Left ventricle myocardium inferior (tissue), 1 donor: ENCODE data around the gene PLAC1. TPM values are rescaled to one million over a fixed set of nuclear protein-coding genes. Genes with fewer than 3 reads are reported as not detected.

Source experiments
- DNase-seq: peaks from one replicate; pipeline ENCODE4 v3.0.0-alpha.2; 2020
- H3K27ac ChIP-seq: fragments of 200-600 bp; replicated peaks from 2 replicates; pipeline ENCODE4 v1.8.0; 2021
- H3K27me3 ChIP-seq: fragments of 200-600 bp; 2 replicates; pipeline ENCODE4 v1.8.0; 2021; ENCODE audit warnings: low read depth
- H3K36me3 ChIP-seq: fragments of 200-600 bp; 2 replicates; pipeline ENCODE4 v1.8.0; 2021
- H3K4me1 ChIP-seq: fragments of 200-600 bp; 2 replicates; pipeline ENCODE4 v1.8.0; 2021
- H3K4me3 ChIP-seq: fragments of 200-600 bp; 2 replicates; pipeline ENCODE4 v1.8.0; 2021; ENCODE audit warnings: mild to moderate bottlenecking, moderate library complexity
- H3K9me3 ChIP-seq: fragments of 200-600 bp; replicated peaks from 2 replicates; pipeline ENCODE4 v1.8.0; 2021
- intact Hi-C: fragments of 100-400 bp; cut with micrococcal nuclease; formaldehyde crosslinking; loops from one replicate; pipeline ENCODE4 v1.11.0; 2022
- total RNA-seq: library from RNA; stranded (reverse); fragmentation: NEBNext Ultra II Directional; extraction: Animal tissue kit (Norgen Biotek cat#: 25700); gene quantifications from one replicate; pipeline ENCODE4 v1.2.1, GENCODE V29; 2021
- TF ChIP-seq, protein P1 (sequence below): fragments of 200-600 bp; IDR thresholded peaks from 2 replicates; pipeline ENCODE4 v1.8.0; 2021; ENCODE audit warnings: antibody characterized with exemption, mild to moderate bottlenecking, borderline replicate concordance
- donor health status: DM: no; HTN: yes; CAD: no; lungs with severe emphysema.

Gene PLAC1
- total RNA-seq, 1 donor from 2014 or later = not detected

- intact Hi-C loops = no loop called here
Measured at GRCh38 chrX:134679221-134679620, 20.9 kb upstream of the PLAC1 start.

GRCh38 chrX:134677332-134677731, 19.1 kb upstream of the PLAC1 start:
- no peaks in the 10 kb centered on the region for H3K36me3 ChIP-seq
- intact Hi-C loops = no loop called here
- H3K27ac ChIP-seq = no peak overlapping the region
- H3K9me3 ChIP-seq = no peaks in the 10 kb centered on the region
- H3K27me3 ChIP-seq = no peaks in the 10 kb centered on the region
- no peak for DNase-seq
- no peak overlapping the region for H3K4me3 ChIP-seq
- TF ChIP-seq, protein P1, sequence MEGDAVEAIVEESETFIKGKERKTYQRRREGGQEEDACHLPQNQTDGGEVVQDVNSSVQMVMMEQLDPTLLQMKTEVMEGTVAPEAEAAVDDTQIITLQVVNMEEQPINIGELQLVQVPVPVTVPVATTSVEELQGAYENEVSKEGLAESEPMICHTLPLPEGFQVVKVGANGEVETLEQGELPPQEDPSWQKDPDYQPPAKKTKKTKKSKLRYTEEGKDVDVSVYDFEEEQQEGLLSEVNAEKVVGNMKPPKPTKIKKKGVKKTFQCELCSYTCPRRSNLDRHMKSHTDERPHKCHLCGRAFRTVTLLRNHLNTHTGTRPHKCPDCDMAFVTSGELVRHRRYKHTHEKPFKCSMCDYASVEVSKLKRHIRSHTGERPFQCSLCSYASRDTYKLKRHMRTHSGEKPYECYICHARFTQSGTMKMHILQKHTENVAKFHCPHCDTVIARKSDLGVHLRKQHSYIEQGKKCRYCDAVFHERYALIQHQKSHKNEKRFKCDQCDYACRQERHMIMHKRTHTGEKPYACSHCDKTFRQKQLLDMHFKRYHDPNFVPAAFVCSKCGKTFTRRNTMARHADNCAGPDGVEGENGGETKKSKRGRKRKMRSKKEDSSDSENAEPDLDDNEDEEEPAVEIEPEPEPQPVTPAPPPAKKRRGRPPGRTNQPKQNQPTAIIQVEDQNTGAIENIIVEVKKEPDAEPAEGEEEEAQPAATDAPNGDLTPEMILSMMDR = no peak
- H3K4me1 ChIP-seq = no peaks in the 10 kb centered on the region

More at GRCh38 chrX:134679221-134679620, 20.9 kb upstream of the PLAC1 start:
- H3K36me3 ChIP-seq = no peaks in the 10 kb centered on the region
- no peaks in the 10 kb centered on the region for H3K9me3 ChIP-seq
- no peaks in the 10 kb centered on the region for H3K27me3 ChIP-seq
- DNase-seq = no peak
- no peak overlapping the region for H3K27ac ChIP-seq
- H3K4me3 ChIP-seq = no peak overlapping the region
- TF ChIP-seq, protein P1 = no peak
- H3K4me1 ChIP-seq = no peaks in the 10 kb centered on the region

- H3K36me3 ChIP-seq = no peaks in the 10 kb centered on the region
- intact Hi-C loops = no loop called here
- TF ChIP-seq, protein P1 = no peak
- no peak for DNase-seq
- H3K27ac ChIP-seq = no peak overlapping the region
- no peaks in the 10 kb centered on the region for H3K9me3 ChIP-seq
- no peaks in the 10 kb centered on the region for H3K27me3 ChIP-seq
- no peaks in the 10 kb centered on the region for H3K4me1 ChIP-seq
- no peak overlapping the region for H3K4me3 ChIP-seq
Measured at GRCh38 chrX:134676436-134676835, 18.2 kb upstream of the PLAC1 start.

GRCh38 chrX:134673123-134673522, 14.9 kb upstream of the PLAC1 start:
- intact Hi-C loops = no loop called here
- H3K9me3 ChIP-seq = no peaks in the 10 kb centered on the region
- TF ChIP-seq, protein P1 = no peak
- H3K27me3 ChIP-seq = no peaks in the 10 kb centered on the region
- no peaks in the 10 kb centered on the region for H3K4me1 ChIP-seq
- no peak overlapping the region for H3K27ac ChIP-seq
- no peak for DNase-seq
- H3K4me3 ChIP-seq = no peak overlapping the region
- no peaks in the 10 kb centered on the region for H3K36me3 ChIP-seq

- intact Hi-C loops = no loop called here
Measured at GRCh38 chrX:134672101-134672500, 13.8 kb upstream of the PLAC1 start.

More at GRCh38 chrX:134672101-134672500, 13.8 kb upstream of the PLAC1 start:
- H3K4me3 ChIP-seq = no peak overlapping the region
- TF ChIP-seq, protein P1 = no peak
- H3K9me3 ChIP-seq = no peaks in the 10 kb centered on the region
- no peak for DNase-seq
- no peaks in the 10 kb centered on the region for H3K4me1 ChIP-seq
- no peak overlapping the region for H3K27ac ChIP-seq
- H3K27me3 ChIP-seq = no peaks in the 10 kb centered on the region
- no peaks in the 10 kb centered on the region for H3K36me3 ChIP-seq
